ENCODE data around the gene GAB3.

The GAB3 gene

GRCh38 chrX:154750301-154751202, at the start of gene GAB3:
GAB3 (minus strand) TSS chrX:154751077; CDS start chrX:154751025, 52 bp downstream.
- DNase-seq: peak; percentile 41

- no peak for DNase-seq
Observed at GRCh38 chrX:154799556-154800348, 48.9 kb upstream of the GAB3 start.

- DNase-seq: peak; percentile 31
Observed at GRCh38 chrX:154797006-154797405, 46.1 kb upstream of the GAB3 start.

- no peak for DNase-seq
Observed at GRCh38 chrX:154795016-154795415, 44.1 kb upstream of the GAB3 start.

- DNase-seq: no peak
Observed at GRCh38 chrX:154793084-154793795, 42.4 kb upstream of the GAB3 start.

GRCh38 chrX:154791939-154792338, 41.1 kb upstream of the GAB3 start:
- DNase-seq: no peak

- DNase-seq: no peak
Observed at GRCh38 chrX:154791467-154791866, 40.6 kb upstream of the GAB3 start.

GRCh38 chrX:154785716-154786115, 34.8 kb upstream of the GAB3 start:
- no peak for DNase-seq

- no peak for DNase-seq
Observed at GRCh38 chrX:154784149-154784995, 33.5 kb upstream of the GAB3 start.

GRCh38 chrX:154780968-154781367, 30.1 kb upstream of the GAB3 start:
- DNase-seq: no peak

GRCh38 chrX:154779261-154779660, 28.4 kb upstream of the GAB3 start:
- peak; percentile 51 for DNase-seq

- no peak for DNase-seq
Observed at GRCh38 chrX:154776753-154777152, 25.9 kb upstream of the GAB3 start.

- peak; percentile 26 for DNase-seq
Observed at GRCh38 chrX:154775419-154776349, 24.8 kb upstream of the GAB3 start.

- DNase-seq: no peak
Observed at GRCh38 chrX:154774622-154775021, 23.7 kb upstream of the GAB3 start.

- peak; percentile 93 for DNase-seq
Observed at GRCh38 chrX:154762537-154763296, 11.8 kb upstream of the GAB3 start, which contains the start of gene DKC1. DKC1 (plus strand) TSS chrX:154762864; CDS start chrX:154762966, 102 bp downstream.

GRCh38 chrX:154761977-154762536, 11.2 kb upstream of the GAB3 start:
- no peak for DNase-seq

- DNase-seq: no peak
Observed at GRCh38 chrX:154758696-154759095, 7.8 kb upstream of the GAB3 start.

GRCh38 chrX:154751669-154752271, 893 bp upstream of the GAB3 start:
- DNase-seq: no peak

GRCh38 chrX:154751203-154751668, 359 bp upstream of the GAB3 start:
- no peak for DNase-seq
